ENCODE measurements around the gene CHMP6. TPM values are rescaled to one million over a fixed set of nuclear protein-coding genes. Genes with fewer than 3 reads are reported as not detected.

The CHMP6 gene
- total RNA-seq, 2 experiments from 2014 or later: 7.9 to 23.8 TPM

- Histone ChIP-seq H2AFZ (ENCODE audit: low read length) (no peak overlapping the region), H3K9me3 (ENCODE audit: low read length) (no peaks in the 10 kb centered on the region), H3K4me3 (ENCODE audit: low read depth, low read length, poor library complexity, severe bottlenecking) (no peak overlapping the region), H3K79me2 (ENCODE audit: insufficient read depth, low read depth, low read length) (no peaks in the 10 kb centered on the region), H3K4me1 (ENCODE audit: insufficient read depth, low read length, poor library complexity, severe bottlenecking) (no peaks in the 10 kb centered on the region), H3K9me2 (ENCODE audit: insufficient read depth, low read length) (no peaks in the 10 kb centered on the region), H3K27ac (ENCODE audit: low read depth, low read length, poor library complexity, severe bottlenecking) (no peak overlapping the region), H3K36me3 (ENCODE audit: insufficient read depth, low read length) (no peaks in the 10 kb centered on the region), H4K20me1 (ENCODE audit: insufficient read depth, low read length) (0 out of 2 replicates have a peak, but pooled peaks cover 4% of the 10 kb centered on the region), H3K4me2 (ENCODE audit: low read length) (no peak overlapping the region)
- intact Hi-C loops (cut with micrococcal nuclease; ENCODE audit: unreplicated experiment): loop anchor here (5.0 kb wide), 1 partner anchor 62 kb away; no protein-coding TSS in a partner anchor
- no peak for DNase-seq (ENCODE audit: low spot score)
- ChIA-PET POLR2A (interaction anchor here (0.6 kb wide), 1 partner anchor 38 kb away, joined by 3 read pairs; no protein-coding TSS in a partner anchor), CTCF (ENCODE audit: unreplicated experiment) (no interaction called here)
- no peak for TF ChIP-seq EZH2phosphoT487 (IDR thresholded peaks at IDR 0.05; ENCODE audit: borderline replicate concordance, low read depth, low read length)
- no peak for TF ChIP-seq CTCF (conservative IDR thresholded peaks at IDR 0.05; ENCODE audit: low read length)
- no TSS peak for BruUV-seq (replicated peaks)
Measured at GRCh38 chr17:81039854-81040758, 48.5 kb downstream of the CHMP6 start.

GRCh38 chr17:81040791-81041337 is 49.2 kb downstream of the CHMP6 start:
- peak; percentile 52 for DNase-seq (ENCODE audit: low spot score)
- POLR2A ChIA-PET: interaction anchor here (0.6 kb wide), 1 partner anchor 37 kb away, joined by 3 read pairs; no protein-coding TSS in a partner anchor
- 0 out of 2 replicates have a peak, but pooled peaks cover 1% of the 10 kb centered on the region for H4K20me1 ChIP-seq (ENCODE audit: insufficient read depth, low read length)
- no peaks in the 10 kb centered on the region for H3K9me3 ChIP-seq (ENCODE audit: low read length)
- no peak overlapping the region for H3K4me2 ChIP-seq (ENCODE audit: low read length)
- H3K4me1 ChIP-seq (ENCODE audit: insufficient read depth, low read length, poor library complexity, severe bottlenecking): no peaks in the 10 kb centered on the region
- BruUV-seq (replicated peaks): no TSS peak
- no peak overlapping the region for H2AFZ ChIP-seq (ENCODE audit: low read length)
- H3K9me2 ChIP-seq (ENCODE audit: insufficient read depth, low read length): no peaks in the 10 kb centered on the region
- no peak overlapping the region for H3K27ac ChIP-seq (ENCODE audit: low read depth, low read length, poor library complexity, severe bottlenecking)
- intact Hi-C loops (cut with micrococcal nuclease; ENCODE audit: unreplicated experiment): loop anchor here (5.0 kb wide), 1 partner anchor 61 kb away; no protein-coding TSS in a partner anchor
- no peaks in the 10 kb centered on the region for H3K36me3 ChIP-seq (ENCODE audit: insufficient read depth, low read length)
- H3K79me2 ChIP-seq (ENCODE audit: insufficient read depth, low read depth, low read length): no peaks in the 10 kb centered on the region
- peak; percentile 81 for TF ChIP-seq CTCF (conservative IDR thresholded peaks at IDR 0.05; ENCODE audit: low read length)
- TF ChIP-seq EZH2phosphoT487 (IDR thresholded peaks at IDR 0.05; ENCODE audit: borderline replicate concordance, low read depth, low read length): no peak
- H3K4me3 ChIP-seq (ENCODE audit: low read depth, low read length, poor library complexity, severe bottlenecking): no peak overlapping the region
- CTCF ChIA-PET (ENCODE audit: unreplicated experiment): no interaction called here

All from OCI-LY7 (cell line).